Loucy (cell line): ENCODE data around the gene VPS35L.

Experiments
- H2AFZ ChIP-seq: fragments of 200-600 bp; sonication (generic); 2 replicates; pipeline ENCODE4 v1.6.0; 2016; ENCODE audit warnings: antibody characterized with exemption, mild to moderate bottlenecking, low read length, moderate library complexity
- H3F3A ChIP-seq: fragments of 200-600 bp; 2 replicates; pipeline ENCODE4 v1.6.0; 2016; ENCODE audit warnings: antibody characterized with exemption, low read depth, mild to moderate bottlenecking
- H3K27me3 ChIP-seq: fragments of 200-600 bp; sonication (generic); 2 replicates; pipeline ENCODE4 v1.6.1; 2014; ENCODE audit warnings: low read length, mild to moderate bottlenecking; ENCODE audit not compliant: insufficient read depth, poor library complexity, severe bottlenecking
- H3K36me3 ChIP-seq: fragments of 200-600 bp; sonication (generic); 2 replicates; pipeline ENCODE4 v1.6.1; 2016; ENCODE audit warnings: low read length; ENCODE audit not compliant: insufficient read depth
- H3K4me1 ChIP-seq: fragments of 200-600 bp; sonication (generic); 2 replicates; pipeline ENCODE4 v1.5.1; 2014; ENCODE audit warnings: low read length, mild to moderate bottlenecking; ENCODE audit not compliant: insufficient read depth, poor library complexity, severe bottlenecking
- H3K4me2 ChIP-seq: fragments of 200-600 bp; sonication (generic); 2 replicates; pipeline ENCODE4 v1.6.0; 2014; ENCODE audit warnings: antibody characterized with exemption, low read length, low read depth, mild to moderate bottlenecking; ENCODE audit not compliant: poor library complexity, severe bottlenecking
- H3K4me3 ChIP-seq: fragments of 200-600 bp; sonication (generic); 2 replicates; pipeline ENCODE4 v1.5.1; 2014; ENCODE audit warnings: low read length, mild to moderate bottlenecking, mixed read lengths; ENCODE audit not compliant: poor library complexity, severe bottlenecking
- H3K79me2 ChIP-seq: fragments of 200-600 bp; sonication (generic); 2 replicates; pipeline ENCODE4 v1.6.1; 2014; ENCODE audit warnings: low read length; ENCODE audit not compliant: insufficient read depth
- H3K9ac ChIP-seq: fragments of 200-600 bp; sonication (generic); 2 replicates; pipeline ENCODE4 v1.6.0; 2014; ENCODE audit warnings: mild to moderate bottlenecking, low read depth, low read length, moderate library complexity; ENCODE audit not compliant: poor library complexity, severe bottlenecking
- H3K9me2 ChIP-seq: fragments of 200-600 bp; sonication (generic); replicated peaks from 2 replicates; pipeline ENCODE4 v1.6.1; 2016; ENCODE audit warnings: low read depth, low read length, mixed read lengths
- H3K9me3 ChIP-seq: fragments of 200-600 bp; sonication (generic); 2 replicates; pipeline ENCODE4 v1.6.1; 2014; ENCODE audit warnings: mild to moderate bottlenecking, antibody characterized with exemption, low read length, low read depth; ENCODE audit not compliant: insufficient read depth
- H4K20me1 ChIP-seq: fragments of 200-600 bp; sonication (generic); 2 replicates; pipeline ENCODE4 v1.6.0; 2014; ENCODE audit warnings: antibody characterized with exemption, low read length, mild to moderate bottlenecking; ENCODE audit not compliant: insufficient read depth, poor library complexity, severe bottlenecking
- CTCF ChIP-seq: fragments of 200-600 bp; sonication (generic); conservative IDR thresholded peaks from 2 replicates; pipeline ENCODE4 v1.5.1; 2014; ENCODE audit warnings: mild to moderate bottlenecking, antibody characterized with exemption, low read length
- EZH2phosphoT487 ChIP-seq: fragments of 200-600 bp; IDR thresholded peaks from 2 replicates; pipeline ENCODE4 v1.6.1; 2018; ENCODE audit warnings: antibody characterized with exemption, mild to moderate bottlenecking, moderate library complexity, borderline replicate concordance

Gene VPS35L, protein sequence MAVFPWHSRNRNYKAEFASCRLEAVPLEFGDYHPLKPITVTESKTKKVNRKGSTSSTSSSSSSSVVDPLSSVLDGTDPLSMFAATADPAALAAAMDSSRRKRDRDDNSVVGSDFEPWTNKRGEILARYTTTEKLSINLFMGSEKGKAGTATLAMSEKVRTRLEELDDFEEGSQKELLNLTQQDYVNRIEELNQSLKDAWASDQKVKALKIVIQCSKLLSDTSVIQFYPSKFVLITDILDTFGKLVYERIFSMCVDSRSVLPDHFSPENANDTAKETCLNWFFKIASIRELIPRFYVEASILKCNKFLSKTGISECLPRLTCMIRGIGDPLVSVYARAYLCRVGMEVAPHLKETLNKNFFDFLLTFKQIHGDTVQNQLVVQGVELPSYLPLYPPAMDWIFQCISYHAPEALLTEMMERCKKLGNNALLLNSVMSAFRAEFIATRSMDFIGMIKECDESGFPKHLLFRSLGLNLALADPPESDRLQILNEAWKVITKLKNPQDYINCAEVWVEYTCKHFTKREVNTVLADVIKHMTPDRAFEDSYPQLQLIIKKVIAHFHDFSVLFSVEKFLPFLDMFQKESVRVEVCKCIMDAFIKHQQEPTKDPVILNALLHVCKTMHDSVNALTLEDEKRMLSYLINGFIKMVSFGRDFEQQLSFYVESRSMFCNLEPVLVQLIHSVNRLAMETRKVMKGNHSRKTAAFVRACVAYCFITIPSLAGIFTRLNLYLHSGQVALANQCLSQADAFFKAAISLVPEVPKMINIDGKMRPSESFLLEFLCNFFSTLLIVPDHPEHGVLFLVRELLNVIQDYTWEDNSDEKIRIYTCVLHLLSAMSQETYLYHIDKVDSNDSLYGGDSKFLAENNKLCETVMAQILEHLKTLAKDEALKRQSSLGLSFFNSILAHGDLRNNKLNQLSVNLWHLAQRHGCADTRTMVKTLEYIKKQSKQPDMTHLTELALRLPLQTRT

GRCh38 chr16:19555186-19555937 is at the start of gene VPS35L:
Gene VPS35L, plus strand, starts transcription at chr16:19555703. Its CDS starts 27 bp downstream, at chr16:19555730.
- peak; percentile 69 for TF ChIP-seq CTCF
- TF ChIP-seq EZH2phosphoT487: no peak

DNA sequence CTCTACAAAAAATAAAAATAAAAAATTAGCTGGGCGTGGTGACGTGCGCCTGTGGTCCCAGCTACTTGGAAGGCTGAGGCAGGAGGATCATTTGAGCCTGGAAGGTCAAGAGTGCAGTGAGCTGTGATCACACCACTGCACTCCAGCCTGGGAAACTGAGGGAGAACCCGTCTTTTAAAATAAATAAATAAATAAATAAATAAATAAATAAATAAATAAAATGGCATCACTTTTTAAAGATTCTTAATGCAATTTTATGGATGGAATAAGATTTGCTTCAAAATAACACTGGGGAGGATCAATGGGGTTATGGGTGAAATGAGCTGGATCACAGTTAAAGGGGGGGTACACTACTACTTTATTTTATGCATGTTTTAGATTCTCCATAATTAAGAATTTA is 48.5 kb upstream of the VPS35L start:
- TF ChIP-seq EZH2phosphoT487 (no peak), CTCF (no peak)
- Histone ChIP-seq H3K4me2 (no peak overlapping the region), H3K4me1 (no peaks in the 10 kb centered on the region)

More at GRCh38 chr16:19555186-19555937, at the start of gene VPS35L:
- Histone ChIP-seq H3K4me1 (peaks cover 8% of the 10 kb centered on the region), H2AFZ (peak within 1 kb of the TSS; percentile 92), H3F3A (no peaks in the 10 kb centered on the region), H3K36me3 (peaks cover 13% of the 10 kb centered on the region; the same call in 1 of the 2 replicates), H3K4me3 (peak within 1 kb of the TSS; percentile 91), H3K79me2 (no peaks in the 10 kb centered on the region), H3K4me2 (peak within 1 kb of the TSS; percentile 94), H3K9ac (peak within 1 kb of the TSS; percentile 75), H3K9me3 (no peaks in the 10 kb centered on the region), H3K9me2 (no peaks in the 10 kb centered on the region), H4K20me1 (no peaks in the 10 kb centered on the region), H3K27me3 (no peaks in the 10 kb centered on the region)

GRCh38 chr16:19507867-19508266 is 47.6 kb upstream of the VPS35L start:
- no peaks in the 10 kb centered on the region for H3K27me3 ChIP-seq
- no peak overlapping the region for H3K4me3 ChIP-seq
- H3K4me2 ChIP-seq: no peak overlapping the region
- no peaks in the 10 kb centered on the region for H4K20me1 ChIP-seq
- H3K4me1 ChIP-seq: no peaks in the 10 kb centered on the region
- no peak overlapping the region for H3K9ac ChIP-seq
- 0 out of 2 replicates have a peak, but pooled peaks cover 6% of the 10 kb centered on the region for H3K79me2 ChIP-seq
- no peak overlapping the region for H2AFZ ChIP-seq
- no peaks in the 10 kb centered on the region for H3F3A ChIP-seq
- H3K36me3 ChIP-seq: peaks cover 73% of the 10 kb centered on the region; the same call in 1 of the 2 replicates
- no peaks in the 10 kb centered on the region for H3K9me3 ChIP-seq
- TF ChIP-seq EZH2phosphoT487: no peak
- H3K9me2 ChIP-seq: no peaks in the 10 kb centered on the region

More for the DNA sequence above, 48.5 kb upstream of the VPS35L start:
- Histone ChIP-seq H2AFZ (no peak overlapping the region), H3K4me3 (no peak overlapping the region), H3F3A (no peaks in the 10 kb centered on the region), H3K36me3 (peaks cover 72% of the 10 kb centered on the region; the same call in 1 of the 2 replicates), H4K20me1 (no peaks in the 10 kb centered on the region), H3K9me2 (no peaks in the 10 kb centered on the region), H3K79me2 (no peaks in the 10 kb centered on the region), H3K9me3 (no peaks in the 10 kb centered on the region), H3K9ac (no peak overlapping the region), H3K27me3 (no peaks in the 10 kb centered on the region)
